Cerebellar cortex (tissue), 1 donor: Measurements from ENCODE around the gene TMEM147.
"Not testable (repeated sequence)": the region's sequence is repeated elsewhere in the genome, so short reads cannot be mapped to it uniquely, and the experiment has no call there.

Source experiments
- DNase-seq: peaks from one replicate; pipeline ENCODE4 v3.0.0-alpha.2; 2015; ENCODE audit warnings: low spot score

The TMEM147 gene

DNA sequence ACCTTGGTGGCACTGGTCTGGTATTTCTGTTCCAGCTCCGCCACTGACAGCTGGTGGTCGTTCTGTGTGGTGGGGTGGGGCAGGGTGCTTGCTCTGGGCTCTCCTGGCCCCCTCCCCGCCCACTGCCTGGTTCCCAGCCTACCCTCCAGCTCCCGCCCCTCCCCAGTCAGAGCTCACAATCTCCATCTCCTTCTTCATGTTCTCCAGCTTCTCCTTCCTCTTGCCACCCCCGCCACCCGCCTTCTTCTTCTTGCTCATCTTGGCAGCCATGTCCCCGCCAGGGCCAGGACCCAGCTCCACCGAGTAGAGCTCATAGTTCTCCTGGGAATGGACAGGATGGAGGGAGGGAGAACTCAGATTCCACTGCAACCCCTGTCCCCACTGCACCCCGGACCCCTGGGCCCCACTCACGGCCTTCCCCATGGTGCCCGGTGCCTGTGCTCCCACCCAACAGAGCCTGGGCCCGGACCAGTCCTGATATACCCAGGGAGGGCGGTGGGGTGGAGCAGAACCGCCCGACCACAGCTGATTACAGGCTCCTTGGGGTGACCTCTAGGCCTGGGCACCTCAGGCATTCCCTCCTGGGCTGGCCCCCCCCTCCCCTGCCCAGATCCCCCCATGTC lies 17.9 kb downstream of the TMEM147 start, which contains the start of gene ATP4A:
Gene ATP4A (minus strand): TSS at position 452 of the 623 bp plus-strand sequence. CDS start 29 bp downstream, at position 423.
- no peak for DNase-seq

DNA sequence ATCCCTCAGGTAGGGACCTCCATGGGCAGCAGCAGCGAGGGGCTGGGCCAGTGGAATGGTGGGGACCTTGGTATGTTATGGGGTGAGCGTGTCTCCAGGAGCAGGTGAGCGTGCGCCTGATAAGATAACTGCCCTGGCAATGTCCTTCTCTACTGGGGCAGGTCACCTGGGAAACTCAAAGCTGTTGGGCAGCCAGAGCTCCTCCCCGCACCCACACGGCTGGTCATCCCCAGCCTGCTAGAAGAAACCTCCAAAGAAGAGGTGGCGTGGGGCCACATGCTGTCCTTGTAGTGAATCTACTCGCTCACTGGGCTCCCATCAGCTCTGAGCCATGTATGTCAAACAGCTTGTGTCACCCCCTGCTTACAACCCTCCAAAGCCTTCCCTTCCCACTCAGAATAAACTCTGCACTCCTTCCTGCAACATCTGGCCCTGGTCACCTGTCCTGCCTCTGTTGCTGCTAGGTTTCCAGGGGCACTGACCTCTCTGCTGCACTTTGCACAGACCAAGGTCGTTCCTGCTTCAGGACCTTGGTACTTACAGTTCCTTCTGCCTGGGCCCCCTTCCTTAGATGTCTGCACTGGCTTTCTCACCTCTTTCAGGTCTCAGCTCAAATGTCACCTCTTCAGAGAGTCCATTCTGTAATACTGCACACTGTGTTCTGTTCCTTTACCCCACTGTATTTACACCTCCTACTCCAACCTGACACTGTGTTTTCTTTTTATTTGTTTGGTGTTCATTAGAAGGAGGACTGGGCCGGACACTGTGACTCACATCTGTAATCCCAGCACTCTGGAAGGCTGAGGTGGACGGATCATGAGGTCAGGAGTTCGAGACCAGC lies 19.8 kb downstream of the TMEM147 start:
- no peak for DNase-seq

DNA sequence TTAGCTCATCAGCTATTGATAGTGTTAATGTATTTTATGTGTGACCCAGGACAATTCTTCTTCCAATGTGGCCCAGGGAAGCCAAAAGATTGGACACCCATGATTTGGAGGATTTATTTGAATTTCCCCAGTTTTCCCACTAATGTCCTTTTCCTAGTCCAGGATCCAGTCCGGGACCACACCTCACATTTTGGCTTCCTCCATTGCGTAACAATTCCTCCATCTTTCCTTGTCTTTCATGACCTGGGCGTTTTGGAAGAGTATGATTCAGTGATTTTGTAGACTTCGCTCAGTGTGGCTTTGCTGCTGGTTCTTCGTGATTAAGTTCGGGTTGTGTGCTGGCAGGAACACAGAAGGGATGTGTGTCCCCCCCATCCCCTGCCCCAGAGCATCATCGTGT lies 21.3 kb downstream of the TMEM147 start:
- no peak for DNase-seq

DNA sequence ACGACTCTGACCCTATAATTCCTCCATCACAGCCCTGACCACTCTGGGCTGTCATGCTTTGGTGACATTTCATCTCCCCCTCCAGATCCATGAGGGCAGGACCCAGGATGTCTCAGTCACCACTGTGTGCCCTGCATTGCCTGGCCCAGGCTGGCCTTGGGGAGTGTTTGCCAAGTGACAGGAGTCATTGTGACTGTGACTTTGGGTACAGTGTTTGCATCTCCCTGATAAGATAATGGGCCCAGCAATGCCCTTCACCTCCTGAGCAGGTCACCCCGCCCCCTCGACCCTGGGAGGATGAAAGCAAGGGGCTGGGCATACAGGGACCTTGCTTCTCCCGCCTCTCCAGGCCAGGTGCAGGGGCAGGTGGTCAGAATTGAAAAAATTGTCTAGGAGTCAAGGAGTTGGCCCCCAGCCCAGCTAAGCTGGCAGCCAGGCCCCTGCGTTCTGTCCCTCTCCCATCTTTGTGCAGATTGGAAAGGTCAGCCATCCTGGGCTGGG lies 23.9 kb downstream of the TMEM147 start:
- peak; percentile 70 for DNase-seq

DNA sequence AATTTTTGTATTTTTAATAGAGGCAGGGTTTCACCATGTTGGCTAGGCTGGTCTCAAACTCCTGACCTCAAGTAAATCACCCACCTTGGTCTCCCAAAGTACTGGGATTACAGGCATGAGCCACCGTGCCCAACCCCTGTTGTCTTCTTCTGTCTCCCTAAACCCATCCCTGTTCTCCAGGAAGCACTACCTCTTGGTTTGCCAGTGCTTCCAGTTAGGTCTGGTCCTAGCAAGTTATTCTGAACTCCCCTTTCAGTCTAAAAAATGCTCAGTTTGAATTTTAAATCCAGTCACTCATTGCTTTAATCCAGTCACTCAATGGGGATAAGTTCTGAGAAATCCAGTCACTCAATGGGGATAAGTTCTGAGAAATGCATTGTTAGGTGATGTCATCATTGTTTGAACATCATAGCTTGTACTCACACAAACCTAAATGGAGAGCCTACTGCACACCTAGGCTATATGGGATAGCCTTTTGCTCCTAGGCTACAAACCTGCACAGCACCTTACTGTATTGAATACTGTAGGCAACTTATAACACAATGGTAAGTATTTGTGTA lies 26.1 kb downstream of the TMEM147 start:
- DNase-seq = no peak

DNA sequence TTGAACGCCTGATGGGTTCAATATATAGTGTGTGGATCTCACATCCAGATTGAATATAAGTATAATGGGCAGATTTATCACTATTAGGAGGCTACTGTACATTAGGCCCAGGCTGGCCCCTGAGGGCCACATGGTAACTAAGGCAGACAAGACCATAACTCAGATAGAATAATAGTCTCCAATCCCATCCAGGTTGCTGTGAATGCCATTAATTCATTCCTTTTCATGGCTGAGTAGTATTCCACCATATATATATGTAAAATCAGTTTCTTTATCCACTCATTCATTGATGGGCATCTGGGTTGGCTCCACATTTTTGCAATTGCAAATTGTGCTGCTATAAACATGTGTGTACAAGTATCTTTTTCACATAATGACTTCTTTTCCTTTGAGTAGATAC lies 32.5 kb downstream of the TMEM147 start:
- no peak for DNase-seq

DNA sequence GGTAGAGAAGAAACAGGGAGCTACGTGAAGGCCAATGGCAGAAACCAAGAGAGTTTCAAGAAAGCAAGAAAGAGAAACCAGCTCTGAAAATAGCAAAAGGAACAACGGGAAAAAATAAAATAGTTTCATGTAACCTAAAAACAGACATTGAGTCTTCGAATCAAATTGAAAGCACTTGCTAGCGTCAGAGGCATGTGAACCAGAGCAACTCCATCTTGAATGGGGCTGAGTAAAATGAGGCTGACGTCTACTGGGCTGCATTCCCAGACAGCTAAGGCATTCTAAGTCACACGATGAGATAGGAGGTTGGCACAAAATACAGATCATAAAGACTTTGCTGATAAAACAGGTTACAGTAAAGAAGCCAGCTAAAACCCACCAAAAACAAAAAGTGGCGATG lies 33.3 kb downstream of the TMEM147 start:
- no peak for DNase-seq

DNA sequence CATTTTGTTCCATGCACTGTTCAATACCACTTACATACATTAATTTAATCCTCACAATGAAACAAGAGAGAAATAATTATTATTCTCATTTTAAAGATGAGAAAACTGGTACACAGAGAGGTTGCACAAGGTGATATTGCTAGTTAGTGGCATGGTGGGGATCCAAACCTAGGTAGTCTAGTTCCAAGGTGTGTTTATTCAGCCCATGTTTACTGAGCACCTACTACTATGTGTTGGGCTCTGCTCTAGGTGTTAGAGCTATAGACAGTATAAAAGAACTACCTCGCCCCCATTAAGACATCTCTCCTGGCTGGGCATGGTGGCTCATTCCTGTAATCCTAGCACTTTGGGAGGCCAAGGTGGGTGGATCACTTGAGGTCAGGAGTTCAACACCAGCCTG lies 37.3 kb downstream of the TMEM147 start:
- no peak for DNase-seq

DNA sequence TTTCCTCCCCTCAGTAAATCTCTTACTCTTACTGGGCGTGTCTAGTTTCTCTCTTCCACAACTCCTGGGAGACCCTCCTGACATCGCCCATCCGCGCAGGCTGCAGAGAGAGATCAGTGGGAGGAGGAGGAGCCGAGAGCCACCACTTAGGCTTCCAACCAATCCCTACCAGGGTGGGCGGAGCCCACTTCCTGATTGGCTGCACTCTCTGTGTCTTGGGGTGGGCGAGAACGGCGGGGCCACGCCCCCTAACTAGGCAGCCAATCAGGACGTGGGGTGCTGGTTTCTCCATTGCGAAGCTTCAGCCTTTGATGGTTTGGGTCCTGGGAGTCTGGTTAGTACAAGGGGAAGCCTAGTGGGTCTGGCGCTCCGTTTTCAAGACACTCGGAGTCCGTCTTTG lies 40.4 kb downstream of the TMEM147 start, which contains the start of gene PMIS2:
Gene PMIS2 (plus strand): TSS at position 326 of the 400 bp plus-strand sequence. CDS start 87 bp downstream, outside the sequence.
- DNase-seq = no peak

DNA sequence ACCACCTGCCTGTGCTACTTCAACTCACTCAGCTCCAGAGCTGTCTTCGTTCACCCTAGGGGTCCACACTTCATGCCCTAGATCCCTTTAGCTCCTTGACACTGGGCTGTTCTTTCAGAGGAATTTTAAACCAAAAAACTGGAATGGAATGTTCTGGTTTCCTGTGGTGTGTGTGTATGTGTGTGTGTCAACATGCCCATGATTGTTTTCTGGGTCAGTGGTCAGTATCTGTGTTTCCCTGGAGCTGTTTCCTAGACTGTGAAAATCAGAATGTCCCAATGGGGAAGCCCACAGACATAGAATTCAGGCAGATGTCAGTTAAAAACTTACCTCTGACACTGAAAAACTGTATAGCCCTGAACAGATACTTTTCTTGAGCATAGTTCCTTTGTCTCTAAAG lies 41.9 kb downstream of the TMEM147 start:
- DNase-seq = no peak

DNA sequence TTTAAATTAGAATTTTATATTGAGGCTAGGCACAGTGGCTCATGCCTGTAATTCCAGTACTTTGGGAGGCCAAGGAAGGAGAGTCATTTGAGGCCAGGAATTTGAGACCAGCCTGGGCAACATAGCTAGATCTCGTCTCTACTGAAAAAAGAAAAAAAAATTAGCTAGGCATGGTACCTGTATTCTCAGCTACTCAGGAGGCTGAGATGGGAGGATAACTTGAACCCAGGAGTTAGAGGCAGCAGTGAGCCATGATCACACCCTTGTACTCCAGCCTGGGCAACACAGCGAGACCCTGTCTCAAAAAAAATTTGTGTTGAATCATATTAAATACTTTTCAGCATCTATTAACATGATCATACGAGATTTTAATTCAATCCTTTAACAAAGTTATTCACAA lies 45.4 kb downstream of the TMEM147 start:
- DNase-seq = no peak

DNA sequence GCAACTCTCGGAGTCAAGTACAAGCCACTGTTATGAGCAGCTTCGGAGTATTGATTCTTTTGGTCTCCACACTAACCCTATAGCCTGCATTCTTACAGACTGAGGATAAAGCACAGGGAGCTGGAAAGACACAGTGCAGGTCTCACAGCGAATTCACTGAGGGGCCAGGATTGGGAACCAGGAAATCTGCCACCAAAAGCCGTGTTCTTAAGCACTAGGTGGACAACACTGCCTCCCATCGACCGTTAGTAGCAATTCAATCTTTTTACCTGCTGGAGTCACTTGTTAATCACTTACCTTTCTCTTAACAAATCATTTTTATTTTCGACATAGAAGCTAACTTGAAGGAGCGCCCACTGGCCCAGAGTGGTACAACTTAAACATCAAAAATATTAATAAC lies 46.8 kb downstream of the TMEM147 start:
- peak; percentile 77 for DNase-seq

DNA sequence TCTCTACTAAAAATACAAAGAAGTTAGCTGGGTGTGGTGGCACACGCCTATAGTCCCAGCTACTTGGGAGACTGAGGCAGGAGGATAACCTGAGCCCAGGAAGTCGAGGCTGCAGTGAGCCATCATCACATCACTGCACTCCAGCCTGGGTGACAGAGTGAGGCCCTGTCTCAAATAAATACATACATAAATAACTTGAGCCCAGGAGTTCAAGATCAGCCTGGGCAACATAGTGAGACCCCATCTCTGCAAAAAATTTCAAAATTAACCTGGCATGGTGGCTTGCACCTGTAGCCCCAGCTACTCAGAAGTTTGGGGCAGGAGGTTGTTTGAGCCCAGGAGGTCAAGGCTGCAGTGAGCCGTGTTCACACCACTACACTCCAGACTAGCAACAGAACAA lies 49.6 kb downstream of the TMEM147 start:
- not testable (repeated sequence) for DNase-seq

DNA sequence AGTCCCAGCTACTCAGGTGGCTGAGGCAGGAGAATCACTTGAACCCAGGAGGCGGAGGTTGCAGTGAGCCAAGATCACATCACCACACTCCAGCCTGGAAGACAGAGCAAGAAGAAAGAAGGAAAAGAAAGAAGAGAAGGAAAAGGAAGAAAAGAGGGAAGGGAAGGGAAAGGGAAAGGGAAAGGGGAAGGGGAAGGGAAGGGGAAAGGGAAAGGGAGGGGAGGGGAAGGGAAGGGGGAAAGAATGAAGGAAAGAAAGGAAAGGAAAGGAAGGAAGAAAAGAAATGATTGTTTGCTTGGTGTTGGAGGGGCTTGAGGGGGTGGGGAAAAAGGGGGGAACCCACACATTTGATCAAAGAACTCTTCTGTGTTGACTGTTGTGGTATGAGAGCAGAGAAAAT lies 50.5 kb downstream of the TMEM147 start:
- no peak for DNase-seq

DNA sequence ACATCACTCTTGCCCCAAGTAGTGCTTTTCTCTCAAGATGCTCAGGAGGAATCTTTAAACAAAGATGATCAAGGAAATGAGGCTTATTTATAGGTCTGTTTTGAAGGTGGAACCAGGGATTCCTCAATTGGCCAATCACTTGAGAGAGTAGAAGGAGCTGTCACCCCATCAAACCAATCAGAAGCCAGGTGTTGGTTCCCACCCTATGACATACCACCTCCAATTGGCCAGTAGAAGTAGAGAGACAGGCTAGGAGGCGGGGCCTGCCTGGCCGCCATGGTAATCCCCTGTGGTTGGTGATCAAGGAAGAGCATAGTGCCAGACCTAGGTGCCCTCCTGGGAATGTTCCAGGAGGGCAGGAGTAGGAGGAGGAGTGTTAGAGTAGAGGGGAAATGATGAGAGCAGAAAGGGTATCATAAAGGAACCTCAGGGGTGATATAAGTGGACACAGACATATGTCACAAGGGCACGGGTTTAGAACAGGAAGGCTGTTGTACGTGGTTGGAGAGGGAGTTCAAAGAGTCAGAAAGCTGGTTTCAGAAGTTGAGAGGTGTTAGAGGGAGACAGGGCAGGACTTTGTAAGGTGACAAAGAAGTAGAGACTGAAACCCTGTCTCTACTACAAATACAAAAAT lies 51.1 kb downstream of the TMEM147 start:
- peak; percentile 4 for DNase-seq
